ENCODE results near the gene KRTAP6-1.

GRCh38 chr21:30600787-30601186 lies 12.9 kb downstream of the KRTAP6-1 start, which contains the start of gene KRTAP22-1:
- TF ChIP-seq CREB1 (IDR thresholded peaks at IDR 0.05; ENCODE audit: low read depth) (no peak), TAF1 (IDR thresholded peaks at IDR 0.05; ENCODE audit: low read depth) (no peak), MAX (IDR thresholded peaks at IDR 0.05) (no peak), EP300 (IDR thresholded peaks at IDR 0.05; ENCODE audit: borderline replicate concordance) (no peak)
- TF ChIP-seq, protein P1, sequence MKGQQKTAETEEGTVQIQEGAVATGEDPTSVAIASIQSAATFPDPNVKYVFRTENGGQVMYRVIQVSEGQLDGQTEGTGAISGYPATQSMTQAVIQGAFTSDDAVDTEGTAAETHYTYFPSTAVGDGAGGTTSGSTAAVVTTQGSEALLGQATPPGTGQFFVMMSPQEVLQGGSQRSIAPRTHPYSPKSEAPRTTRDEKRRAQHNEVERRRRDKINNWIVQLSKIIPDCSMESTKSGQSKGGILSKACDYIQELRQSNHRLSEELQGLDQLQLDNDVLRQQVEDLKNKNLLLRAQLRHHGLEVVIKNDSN (IDR thresholded peaks at IDR 0.05) = no peak
- TF ChIP-seq, protein P2, sequence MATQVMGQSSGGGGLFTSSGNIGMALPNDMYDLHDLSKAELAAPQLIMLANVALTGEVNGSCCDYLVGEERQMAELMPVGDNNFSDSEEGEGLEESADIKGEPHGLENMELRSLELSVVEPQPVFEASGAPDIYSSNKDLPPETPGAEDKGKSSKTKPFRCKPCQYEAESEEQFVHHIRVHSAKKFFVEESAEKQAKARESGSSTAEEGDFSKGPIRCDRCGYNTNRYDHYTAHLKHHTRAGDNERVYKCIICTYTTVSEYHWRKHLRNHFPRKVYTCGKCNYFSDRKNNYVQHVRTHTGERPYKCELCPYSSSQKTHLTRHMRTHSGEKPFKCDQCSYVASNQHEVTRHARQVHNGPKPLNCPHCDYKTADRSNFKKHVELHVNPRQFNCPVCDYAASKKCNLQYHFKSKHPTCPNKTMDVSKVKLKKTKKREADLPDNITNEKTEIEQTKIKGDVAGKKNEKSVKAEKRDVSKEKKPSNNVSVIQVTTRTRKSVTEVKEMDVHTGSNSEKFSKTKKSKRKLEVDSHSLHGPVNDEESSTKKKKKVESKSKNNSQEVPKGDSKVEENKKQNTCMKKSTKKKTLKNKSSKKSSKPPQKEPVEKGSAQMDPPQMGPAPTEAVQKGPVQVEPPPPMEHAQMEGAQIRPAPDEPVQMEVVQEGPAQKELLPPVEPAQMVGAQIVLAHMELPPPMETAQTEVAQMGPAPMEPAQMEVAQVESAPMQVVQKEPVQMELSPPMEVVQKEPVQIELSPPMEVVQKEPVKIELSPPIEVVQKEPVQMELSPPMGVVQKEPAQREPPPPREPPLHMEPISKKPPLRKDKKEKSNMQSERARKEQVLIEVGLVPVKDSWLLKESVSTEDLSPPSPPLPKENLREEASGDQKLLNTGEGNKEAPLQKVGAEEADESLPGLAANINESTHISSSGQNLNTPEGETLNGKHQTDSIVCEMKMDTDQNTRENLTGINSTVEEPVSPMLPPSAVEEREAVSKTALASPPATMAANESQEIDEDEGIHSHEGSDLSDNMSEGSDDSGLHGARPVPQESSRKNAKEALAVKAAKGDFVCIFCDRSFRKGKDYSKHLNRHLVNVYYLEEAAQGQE (IDR thresholded peaks at IDR 0.05; ENCODE audit: low read depth) = no peak
